Measurements from ENCODE around the gene KDM3A. TPM values are rescaled to one million over a fixed set of nuclear protein-coding genes. Genes with fewer than 3 reads are reported as not detected.

Gene KDM3A
- total and polyA plus RNA-seq, 9 of the 15 experiments (the other 6 are each of a cell fraction or from before 2014, with no cell fraction given), result 7.5 to 95.4 (median 24.8) TPM

DNA sequence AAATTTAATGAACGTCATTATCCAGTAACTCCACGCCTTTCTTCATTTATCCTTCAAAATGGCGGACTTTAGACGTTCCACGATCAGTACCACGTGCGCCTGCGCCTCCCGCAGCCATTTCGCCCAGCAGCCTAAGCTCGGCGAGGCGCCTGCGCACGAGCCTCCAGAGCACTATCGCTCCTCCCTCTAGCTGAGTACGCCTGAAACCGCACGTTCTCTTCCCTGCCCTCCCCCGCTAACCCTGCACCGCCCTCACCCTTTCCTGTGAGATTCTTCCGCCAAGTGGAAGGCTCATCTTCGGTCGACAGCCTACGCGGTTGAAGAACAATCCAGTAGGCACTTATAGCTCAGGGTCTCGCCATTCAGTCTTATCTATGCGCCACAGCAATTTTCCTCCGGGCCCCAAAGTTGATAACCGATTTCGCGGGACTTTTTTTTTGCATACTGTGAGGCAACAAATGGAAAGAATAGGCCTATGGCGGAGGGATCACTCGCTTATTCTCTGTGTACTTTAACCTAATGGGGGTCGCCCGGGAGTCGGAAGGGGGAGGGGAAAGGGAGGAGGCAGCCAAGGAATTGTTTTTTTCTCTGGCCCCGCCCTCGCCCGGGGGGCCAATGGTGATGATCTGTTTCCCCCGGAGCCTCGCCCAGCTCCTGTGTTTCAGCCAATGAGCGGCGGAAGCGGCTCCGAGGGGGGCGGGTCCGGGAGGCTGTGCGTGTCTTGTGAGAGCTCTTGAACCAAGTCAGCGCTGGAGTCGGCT, at the start of gene KDM3A (continued):
- TF ChIP-seq, protein P1, sequence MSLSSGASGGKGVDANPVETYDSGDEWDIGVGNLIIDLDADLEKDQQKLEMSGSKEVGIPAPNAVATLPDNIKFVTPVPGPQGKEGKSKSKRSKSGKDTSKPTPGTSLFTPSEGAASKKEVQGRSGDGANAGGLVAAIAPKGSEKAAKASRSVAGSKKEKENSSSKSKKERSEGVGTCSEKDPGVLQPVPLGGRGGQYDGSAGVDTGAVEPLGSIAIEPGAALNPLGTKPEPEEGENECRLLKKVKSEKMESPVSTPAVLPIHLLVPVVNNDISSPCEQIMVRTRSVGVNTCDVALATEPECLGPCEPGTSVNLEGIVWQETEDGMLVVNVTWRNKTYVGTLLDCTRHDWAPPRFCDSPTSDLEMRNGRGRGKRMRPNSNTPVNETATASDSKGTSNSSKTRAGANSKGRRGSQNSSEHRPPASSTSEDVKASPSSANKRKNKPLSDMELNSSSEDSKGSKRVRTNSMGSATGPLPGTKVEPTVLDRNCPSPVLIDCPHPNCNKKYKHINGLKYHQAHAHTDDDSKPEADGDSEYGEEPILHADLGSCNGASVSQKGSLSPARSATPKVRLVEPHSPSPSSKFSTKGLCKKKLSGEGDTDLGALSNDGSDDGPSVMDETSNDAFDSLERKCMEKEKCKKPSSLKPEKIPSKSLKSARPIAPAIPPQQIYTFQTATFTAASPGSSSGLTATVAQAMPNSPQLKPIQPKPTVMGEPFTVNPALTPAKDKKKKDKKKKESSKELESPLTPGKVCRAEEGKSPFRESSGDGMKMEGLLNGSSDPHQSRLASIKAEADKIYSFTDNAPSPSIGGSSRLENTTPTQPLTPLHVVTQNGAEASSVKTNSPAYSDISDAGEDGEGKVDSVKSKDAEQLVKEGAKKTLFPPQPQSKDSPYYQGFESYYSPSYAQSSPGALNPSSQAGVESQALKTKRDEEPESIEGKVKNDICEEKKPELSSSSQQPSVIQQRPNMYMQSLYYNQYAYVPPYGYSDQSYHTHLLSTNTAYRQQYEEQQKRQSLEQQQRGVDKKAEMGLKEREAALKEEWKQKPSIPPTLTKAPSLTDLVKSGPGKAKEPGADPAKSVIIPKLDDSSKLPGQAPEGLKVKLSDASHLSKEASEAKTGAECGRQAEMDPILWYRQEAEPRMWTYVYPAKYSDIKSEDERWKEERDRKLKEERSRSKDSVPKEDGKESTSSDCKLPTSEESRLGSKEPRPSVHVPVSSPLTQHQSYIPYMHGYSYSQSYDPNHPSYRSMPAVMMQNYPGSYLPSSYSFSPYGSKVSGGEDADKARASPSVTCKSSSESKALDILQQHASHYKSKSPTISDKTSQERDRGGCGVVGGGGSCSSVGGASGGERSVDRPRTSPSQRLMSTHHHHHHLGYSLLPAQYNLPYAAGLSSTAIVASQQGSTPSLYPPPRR (CRISPR knock-in tag; IDR thresholded peaks at IDR 0.05; ENCODE audit: borderline replicate concordance), result no peak
- TF ChIP-seq CREB1 (IDR thresholded peaks at IDR 0.05) (peak; percentile 54; the same call in 1 of the 2 replicates), CREB1 (CRISPR knock-in tag; IDR thresholded peaks at IDR 0.05) (peak; percentile 76), EGR1 (conservative IDR thresholded peaks at IDR 0.05) (peak; percentile 97), RBM25 (IDR thresholded peaks at IDR 0.05; ENCODE audit: low read depth, low read length, severe bottlenecking) (no peak), CBX8 (IDR thresholded peaks at IDR 0.05; ENCODE audit: borderline replicate concordance, extremely low read depth, low read depth, low read length, poor library complexity, severe bottlenecking) (no peak), DACH1 (IDR thresholded peaks at IDR 0.05; ENCODE audit: partially characterized antibody) (peak; percentile 96), EP300 (IDR thresholded peaks at IDR 0.05; ENCODE audit: low read length) (no peak; the same call in none of the 2 replicates), ZNF134 (CRISPR knock-in tag; conservative IDR thresholded peaks at IDR 0.05) (no peak), YY1 (IDR thresholded peaks at IDR 0.05; ENCODE audit: borderline replicate concordance in 1 of 3, control insufficient read depth in 1 of 3, extremely low read depth in 1 of 3, insufficient read depth in 3 of 3, insufficient read length in 1 of 3, insufficient replicate concordance in 2 of 3, low read depth in 1 of 3, low read length in 2 of 3) (peak; percentile 86 to 98 (median 95)), ZBED1 (IDR thresholded peaks at IDR 0.05) (peak; percentile 81; the same call in 1 of the 2 replicates), SIN3B (IDR thresholded peaks at IDR 0.05; ENCODE audit: low read depth) (no peak; the same call in 1 of the 2 replicates), FUS (optimal IDR thresholded peaks at IDR 0.05; ENCODE audit: low read depth, low read length) (no peak)
- TF ChIP-seq, protein P2, sequence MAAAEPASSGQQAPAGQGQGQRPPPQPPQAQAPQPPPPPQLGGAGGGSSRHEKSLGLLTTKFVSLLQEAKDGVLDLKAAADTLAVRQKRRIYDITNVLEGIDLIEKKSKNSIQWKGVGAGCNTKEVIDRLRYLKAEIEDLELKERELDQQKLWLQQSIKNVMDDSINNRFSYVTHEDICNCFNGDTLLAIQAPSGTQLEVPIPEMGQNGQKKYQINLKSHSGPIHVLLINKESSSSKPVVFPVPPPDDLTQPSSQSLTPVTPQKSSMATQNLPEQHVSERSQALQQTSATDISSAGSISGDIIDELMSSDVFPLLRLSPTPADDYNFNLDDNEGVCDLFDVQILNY (CRISPR knock-in tag; IDR thresholded peaks at IDR 0.05), result 0 out of 2 replicates have a peak, but pooled peaks have one; percentile 85
- TF ChIP-seq, protein P3, sequence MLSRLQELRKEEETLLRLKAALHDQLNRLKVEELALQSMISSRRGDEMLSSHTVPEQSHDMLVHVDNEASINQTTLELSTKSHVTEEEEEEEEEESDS (CRISPR knock-in tag; IDR thresholded peaks at IDR 0.05), result no peak
- TF ChIP-seq, protein P4, sequence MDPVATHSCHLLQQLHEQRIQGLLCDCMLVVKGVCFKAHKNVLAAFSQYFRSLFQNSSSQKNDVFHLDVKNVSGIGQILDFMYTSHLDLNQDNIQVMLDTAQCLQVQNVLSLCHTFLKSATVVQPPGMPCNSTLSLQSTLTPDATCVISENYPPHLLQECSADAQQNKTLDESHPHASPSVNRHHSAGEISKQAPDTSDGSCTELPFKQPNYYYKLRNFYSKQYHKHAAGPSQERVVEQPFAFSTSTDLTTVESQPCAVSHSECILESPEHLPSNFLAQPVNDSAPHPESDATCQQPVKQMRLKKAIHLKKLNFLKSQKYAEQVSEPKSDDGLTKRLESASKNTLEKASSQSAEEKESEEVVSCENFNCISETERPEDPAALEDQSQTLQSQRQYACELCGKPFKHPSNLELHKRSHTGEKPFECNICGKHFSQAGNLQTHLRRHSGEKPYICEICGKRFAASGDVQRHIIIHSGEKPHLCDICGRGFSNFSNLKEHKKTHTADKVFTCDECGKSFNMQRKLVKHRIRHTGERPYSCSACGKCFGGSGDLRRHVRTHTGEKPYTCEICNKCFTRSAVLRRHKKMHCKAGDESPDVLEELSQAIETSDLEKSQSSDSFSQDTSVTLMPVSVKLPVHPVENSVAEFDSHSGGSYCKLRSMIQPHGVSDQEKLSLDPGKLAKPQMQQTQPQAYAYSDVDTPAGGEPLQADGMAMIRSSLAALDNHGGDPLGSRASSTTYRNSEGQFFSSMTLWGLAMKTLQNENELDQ (CRISPR knock-in tag; IDR thresholded peaks at IDR 0.05; ENCODE audit: borderline replicate concordance), result no peak
- TF ChIP-seq, protein P5, sequence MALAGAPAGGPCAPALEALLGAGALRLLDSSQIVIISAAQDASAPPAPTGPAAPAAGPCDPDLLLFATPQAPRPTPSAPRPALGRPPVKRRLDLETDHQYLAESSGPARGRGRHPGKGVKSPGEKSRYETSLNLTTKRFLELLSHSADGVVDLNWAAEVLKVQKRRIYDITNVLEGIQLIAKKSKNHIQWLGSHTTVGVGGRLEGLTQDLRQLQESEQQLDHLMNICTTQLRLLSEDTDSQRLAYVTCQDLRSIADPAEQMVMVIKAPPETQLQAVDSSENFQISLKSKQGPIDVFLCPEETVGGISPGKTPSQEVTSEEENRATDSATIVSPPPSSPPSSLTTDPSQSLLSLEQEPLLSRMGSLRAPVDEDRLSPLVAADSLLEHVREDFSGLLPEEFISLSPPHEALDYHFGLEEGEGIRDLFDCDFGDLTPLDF (CRISPR knock-in tag; IDR thresholded peaks at IDR 0.05), result peak; percentile 93
